H4 (cell line): ENCODE measurements around the gene RBM6. TPM values are rescaled to one million over a fixed set of nuclear protein-coding genes. Genes with fewer than 3 reads are reported as not detected.
"Not testable (repeated sequence)": the region's sequence is repeated elsewhere in the genome, so short reads cannot be mapped to it uniquely, and the experiment has no call there.

Experiments
- DNase-seq: peaks from one replicate; pipeline ENCODE4 v3.0.0-alpha.2; 2015; ENCODE audit warnings: low spot score
- total RNA-seq: library from RNA; depleted of rRNA; stranded (reverse); fragments of >200 nt; shearing (Covaris generic); gene quantifications from 2 replicates; pipeline ENCODE4 v1.2.3, GENCODE V29; 2014

Gene RBM6
- total RNA-seq, 1 experiment from 2014 or later, result 17.1 TPM

DNA sequence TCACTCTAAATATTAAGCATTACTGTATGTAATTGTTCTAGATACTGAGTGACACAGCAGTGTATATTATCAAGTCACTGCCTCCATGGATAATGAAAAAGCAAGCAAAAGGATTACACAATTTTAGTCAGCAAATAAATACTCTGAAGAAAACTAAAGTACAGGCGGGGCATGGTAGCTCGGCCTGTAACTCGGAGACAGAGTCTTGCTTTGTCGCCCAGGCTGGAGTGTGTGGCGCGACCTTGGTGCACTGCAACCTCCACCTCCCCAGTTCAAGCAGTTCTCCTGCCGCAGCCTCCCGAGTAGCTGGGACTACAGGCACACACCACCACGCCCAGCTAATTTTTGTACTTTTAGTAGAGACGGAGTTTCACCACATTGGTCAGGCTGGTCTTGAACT, 32.7 kb downstream of the RBM6 start:
- no peak for DNase-seq

DNA sequence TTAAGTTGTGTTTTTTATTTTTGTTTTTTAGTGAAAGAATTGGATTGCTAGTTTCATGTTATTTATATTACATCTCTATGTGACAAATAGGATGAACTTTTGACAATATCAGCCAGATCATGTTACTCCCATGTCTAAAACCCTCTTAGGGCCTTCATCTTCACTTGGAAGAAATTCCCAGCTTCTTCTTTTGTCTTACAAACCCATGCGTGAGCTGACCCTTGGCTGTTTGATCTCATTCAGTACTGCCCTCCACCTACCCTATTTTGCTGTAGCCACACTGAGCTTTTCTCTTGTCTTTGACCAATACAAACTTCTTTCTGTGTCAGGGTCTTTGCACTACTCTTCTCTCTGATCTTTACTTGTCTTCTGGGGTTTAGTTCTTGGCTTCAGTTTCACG, 37.0 kb downstream of the RBM6 start:
- DNase-seq, result no peak

DNA sequence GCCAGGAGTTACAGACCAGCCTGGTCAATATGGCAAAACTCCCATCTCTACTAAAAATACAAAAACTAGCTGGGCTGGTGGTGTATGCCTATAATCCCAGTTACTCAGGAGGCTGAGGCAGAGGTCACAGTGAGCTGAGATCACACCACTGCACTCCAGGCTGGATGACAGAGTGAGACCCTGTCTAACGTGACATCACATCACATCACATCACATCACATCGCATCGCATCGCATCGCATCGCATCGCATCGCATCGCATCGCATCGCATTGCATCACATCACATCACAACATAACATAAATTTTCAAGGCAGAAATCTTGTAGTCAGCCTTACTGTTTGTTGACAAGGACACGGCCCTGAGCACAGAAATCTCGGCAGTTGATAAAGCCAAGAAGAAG, 44.4 kb downstream of the RBM6 start:
- no peak for DNase-seq

DNA sequence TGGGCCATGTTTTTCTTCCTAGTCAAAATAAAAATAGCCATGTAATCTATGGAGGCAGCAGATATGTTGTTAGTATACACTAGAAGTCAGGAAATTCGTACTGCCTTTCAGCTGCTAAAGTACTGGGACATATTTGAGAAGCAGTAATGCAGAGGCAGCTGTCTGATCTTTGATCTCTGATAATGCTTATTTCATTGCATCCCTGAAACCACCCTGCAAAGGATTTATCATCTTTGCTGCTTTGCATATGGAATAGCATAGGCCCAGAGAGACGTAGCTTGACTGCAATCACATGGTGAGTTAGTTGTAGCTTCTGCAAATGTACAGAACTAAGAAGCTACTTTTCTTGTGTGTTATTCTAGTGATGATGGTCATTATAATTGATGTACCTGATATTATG, 52.4 kb downstream of the RBM6 start:
- DNase-seq, result no peak

DNA sequence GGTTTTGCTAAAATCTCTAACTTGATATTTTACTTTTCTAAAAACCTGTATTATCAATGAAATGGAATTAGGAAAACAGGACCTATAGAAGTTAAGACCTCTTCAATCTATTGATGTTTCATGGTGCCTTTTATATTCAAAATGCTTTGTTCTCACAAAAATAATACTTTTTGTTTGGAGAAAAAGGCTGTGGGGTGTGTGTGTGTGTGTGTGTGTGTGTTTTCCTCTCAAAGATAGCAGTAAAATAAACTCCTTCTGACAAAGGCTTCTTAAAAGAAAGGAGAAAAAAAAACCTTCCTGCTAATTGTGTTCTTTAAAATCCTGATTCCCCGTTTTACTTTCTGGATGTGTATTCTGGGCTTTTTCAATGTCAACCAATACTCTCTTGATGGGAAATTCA, 54.5 kb downstream of the RBM6 start:
- DNase-seq, result no peak

DNA sequence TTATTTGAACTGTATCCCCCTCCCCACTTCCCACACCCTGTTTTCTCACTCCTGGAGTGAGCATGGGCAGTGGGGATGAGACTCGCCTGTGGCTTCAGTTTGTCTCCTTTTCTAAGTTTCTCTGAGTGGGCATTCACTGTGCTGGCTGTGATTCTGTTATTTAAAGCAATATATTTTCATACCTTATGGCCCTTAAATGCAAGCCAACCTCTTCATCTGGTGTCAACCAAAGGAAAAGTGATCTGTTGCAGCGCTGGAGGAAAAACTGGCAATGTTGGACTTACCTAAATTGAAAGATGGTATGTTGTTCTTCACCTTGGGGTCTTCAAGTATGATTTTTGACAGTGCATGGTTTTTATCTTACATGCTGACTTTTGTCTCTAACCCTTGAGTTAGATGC, 56.1 kb downstream of the RBM6 start:
- DNase-seq, result no peak

DNA sequence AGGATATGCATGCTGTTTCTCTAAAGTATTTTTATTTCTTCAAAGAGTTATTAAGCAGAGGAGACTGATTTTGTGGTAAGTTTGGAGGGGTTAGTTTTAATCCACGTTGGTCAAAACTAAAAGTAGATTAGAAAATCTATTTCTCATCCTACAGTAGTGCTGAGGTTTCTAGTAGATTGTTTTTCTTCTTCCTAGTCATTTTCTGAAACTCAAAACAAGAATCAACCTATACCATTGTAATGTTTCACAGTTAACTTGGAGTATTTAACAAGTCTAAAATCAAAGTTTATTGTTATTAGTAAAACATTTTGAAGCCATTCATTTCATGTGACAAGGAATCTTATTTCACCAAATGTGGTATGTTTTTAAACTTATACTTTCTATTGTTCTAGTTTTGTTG, 57.9 kb downstream of the RBM6 start:
- DNase-seq, result no peak

DNA sequence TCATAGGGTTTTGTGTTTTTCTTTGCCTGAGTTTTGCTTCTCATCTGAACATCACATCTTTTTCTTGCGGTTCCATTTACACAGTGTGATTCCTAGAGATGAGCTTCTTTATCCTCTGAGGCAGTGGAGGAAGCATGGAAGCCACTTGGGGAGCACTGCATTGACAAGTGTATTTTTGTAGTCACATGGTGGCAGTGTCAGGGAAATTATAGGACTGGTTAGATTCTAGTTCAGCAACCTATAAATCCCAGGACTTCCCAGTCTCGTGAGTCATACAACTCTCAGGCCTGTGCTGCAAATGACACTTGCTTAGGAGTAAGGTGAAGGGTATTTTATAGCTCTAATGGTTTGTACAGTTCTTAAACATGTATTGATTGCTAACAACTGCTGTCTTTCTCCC, 58.4 kb downstream of the RBM6 start:
- DNase-seq, result no peak

DNA sequence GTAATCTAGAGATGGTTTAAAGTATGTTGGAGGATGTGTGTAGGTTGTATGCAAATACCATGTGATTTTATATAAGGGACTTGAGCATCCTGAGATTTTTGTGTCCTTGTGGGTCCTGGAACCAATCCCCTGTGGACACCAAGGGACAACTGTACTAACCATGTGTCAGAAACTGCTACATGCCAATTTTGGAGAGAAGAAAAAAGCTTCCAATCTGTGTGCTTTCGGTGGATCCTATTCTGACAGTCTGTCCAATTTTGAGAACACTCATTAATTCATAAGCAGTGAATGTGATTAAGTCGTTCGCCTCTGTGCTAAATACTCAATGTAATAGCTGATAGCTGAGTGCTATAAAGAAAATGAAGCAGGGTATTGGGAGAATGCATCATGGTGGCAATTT, 61.6 kb downstream of the RBM6 start:
- DNase-seq, result no peak

DNA sequence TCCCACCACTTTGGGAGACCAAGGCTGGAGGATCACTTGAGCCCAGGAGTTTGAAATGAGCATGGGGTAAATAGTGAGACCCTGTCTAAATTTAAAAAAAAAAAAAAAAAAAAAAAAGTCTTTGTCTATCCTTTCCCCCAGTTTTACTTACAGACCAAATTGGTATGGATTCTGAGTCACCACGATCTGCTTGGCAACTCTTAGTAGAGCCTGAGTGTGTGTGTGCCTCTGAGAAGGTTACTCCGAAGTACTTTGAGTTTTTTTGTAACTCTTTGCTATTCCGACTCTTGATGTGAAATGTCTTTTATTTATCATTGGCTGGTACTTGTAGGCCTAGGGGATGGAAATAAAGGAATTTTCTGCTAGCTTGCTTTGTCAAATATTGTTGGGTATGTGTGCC, 63.3 kb downstream of the RBM6 start:
- no peak for DNase-seq

DNA sequence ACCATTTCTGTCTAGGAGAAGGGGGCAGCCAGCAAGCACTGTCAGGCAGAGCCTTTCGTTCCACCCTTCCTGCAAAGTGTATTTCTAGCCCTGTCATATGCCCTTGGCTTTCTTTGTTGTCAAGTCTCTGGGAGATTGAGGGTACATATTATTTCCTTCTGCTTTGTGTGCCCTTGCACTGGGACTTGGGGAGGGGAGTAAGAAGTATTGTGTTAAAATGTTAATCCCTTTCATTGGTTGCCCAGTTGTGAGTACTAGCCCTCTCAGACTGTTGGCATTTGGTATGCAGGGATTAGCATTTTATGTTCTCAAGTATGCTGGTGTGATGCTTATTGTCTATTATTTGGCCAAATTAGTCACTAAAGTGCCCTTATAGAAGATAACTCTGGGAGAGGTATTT, 63.9 kb downstream of the RBM6 start:
- DNase-seq, result no peak

DNA sequence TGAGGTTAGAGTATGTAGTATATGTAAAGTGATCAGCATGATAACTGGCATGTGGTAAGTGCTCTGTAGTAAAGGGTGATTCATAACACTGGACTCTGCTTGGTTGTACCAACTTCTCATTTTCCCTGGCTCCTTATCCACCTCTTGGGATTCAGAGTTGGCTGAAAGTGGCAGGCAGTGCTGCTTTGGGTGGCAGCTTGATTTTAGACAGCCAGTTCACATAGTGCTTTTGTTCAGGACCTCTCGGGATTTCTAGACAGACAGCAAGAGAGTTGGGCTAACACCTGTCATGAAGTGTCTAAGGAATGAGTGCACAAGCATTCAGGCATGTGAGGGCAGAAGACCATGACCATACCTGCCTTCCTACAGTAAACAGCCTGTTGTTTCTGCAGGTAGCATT, 69.0 kb downstream of the RBM6 start:
- no peak for DNase-seq

DNA sequence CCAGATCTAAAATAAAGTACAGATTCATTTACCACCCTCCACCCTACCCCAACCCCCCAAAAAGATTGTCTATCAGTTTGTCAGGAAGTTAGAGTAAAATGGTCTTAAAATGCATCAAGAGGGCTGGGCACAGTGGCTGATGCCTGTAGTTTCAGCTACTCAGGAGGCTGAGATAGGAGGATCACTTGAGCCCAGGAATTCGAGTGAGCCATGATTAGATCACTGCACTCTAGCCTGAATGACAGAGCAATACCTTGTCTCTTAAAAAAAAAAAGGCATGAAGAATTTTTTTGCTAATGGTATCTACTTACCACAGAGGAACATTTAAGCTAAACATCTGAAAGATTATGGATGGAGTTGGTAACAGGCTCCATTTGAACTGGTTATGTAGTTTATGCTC, 71.0 kb downstream of the RBM6 start:
- no peak for DNase-seq

DNA sequence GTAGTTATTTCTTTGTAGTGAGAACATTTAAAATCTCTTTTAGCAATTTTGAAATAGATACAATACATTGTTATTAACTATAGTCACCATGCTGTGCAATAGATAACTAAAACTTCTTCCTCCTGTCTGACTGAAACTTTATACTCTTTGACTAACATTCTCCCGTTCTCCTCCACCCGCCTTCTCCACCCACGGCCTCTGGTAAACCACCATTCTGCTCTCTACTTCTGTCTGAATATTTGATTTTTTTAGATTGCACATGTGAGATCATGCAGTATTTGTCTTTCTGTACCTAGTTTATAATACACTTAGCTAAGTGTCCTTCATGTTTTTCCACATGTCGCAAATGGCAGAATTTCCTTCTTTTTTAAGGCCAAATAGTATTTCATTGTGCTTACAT, 76.0 kb downstream of the RBM6 start:
- no peak for DNase-seq

DNA sequence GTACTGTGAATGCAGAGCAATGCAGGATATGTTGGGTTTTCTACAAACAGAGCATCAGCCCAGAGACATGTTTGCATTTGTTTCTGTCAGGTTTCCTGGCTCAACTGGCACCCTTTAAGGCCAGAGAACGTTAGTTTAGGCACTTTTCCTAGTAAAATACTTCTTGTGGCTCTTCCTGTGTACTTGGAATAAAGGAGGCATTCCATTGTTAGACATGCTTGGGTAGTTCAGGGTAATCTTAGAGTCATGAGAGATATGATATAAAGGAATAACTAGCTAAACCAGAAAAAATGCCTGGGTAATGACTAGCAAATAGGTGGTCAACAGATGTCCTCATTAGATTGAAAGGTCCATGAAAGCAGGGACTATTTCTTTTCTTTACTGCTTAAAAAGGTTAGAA, 88.4 kb downstream of the RBM6 start:
- DNase-seq, result no peak

DNA sequence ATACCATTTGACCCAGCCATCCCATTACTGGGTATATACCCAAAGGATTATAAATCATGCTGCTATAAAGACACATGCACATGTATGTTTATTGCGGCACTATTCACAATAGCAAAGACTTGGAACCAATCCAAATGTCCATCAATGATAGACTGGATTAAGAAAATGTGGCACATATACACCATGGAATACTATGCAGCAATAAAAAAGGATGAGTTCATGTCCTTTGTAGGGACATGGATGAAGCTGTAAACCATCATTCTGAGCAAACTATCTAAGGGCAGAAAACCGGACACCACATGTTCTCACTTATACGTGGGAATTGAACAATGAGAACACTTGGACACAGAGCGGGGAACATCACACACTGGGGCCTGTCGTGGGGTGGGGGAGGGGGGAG, 91.3 kb downstream of the RBM6 start:
- DNase-seq, result not testable (repeated sequence)

DNA sequence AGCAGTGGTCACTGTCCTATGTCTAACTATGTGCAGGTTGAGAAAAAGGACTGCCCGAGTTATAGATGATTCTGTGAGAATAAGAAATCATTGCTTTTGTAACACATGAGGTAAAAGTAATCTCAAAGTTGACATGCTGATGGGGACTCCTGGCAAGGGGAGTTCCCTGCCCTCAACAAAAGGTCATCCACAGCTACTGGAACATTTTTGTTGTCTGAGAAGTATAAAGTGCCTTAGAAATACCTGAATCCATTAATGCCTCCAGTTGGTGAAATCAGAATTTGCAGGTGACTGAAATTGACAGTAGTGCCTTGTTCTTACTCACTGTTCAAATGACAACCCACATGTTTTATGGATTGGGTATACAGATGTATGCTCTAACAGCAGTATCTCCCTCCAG, 105.0 kb downstream of the RBM6 start:
- DNase-seq, result no peak

DNA sequence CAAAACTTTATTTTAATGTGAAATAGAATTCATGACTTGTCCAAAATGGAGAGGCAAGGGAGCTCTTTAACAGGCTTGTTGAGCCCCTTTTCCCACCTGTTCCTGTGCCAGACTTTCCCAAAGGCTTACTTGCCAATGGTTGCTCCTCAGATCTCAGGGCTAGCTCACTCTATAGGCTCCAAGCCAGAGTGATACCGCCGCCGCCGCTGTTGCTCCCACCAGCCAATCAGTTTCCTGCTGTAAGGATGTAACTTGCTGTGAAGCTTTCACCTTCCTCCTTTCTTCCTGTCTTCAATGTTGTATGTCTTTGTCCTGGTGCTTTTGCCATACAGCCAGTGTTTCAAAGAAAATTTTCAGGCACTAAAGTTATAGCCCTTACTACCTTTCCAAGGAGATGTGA, 107.5 kb downstream of the RBM6 start:
- DNase-seq, result no peak

DNA sequence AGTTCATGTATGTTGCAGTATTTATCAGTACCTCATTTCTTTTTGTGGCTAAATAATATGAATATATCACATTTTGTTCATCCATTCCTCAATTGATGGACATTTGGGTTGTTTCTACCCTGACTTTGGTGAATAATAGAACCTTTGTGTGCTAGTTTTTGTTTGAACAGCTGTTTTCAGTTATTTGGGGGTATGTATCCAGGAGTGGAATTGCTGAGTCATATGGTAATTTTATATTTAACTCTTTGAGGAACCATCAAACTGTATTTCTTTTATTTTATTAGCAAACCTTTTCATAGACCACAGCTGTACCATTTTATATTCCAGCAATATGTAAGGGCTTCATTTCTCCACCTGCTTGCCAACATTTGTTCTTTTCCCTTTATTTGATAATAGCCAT, 110.4 kb downstream of the RBM6 start:
- peak; percentile 11 for DNase-seq

DNA sequence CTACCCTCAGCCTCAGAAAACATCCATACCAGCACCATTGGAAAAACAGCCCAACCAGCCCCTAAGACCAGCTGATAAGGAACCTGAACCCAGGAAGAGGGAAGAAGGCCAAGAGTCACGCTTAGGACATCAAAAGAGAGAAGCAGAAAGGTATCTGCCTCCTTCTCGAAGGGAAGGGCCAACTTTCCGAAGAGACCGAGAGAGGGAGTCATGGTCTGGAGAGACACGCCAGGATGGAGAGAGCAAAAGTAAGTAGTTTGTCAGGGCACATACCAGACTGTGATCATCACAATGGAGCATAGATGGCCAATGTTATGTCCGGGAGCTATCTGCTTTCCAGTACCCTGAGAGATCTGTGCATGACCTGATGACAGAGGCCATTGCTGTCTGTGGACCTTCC, 117.8 kb downstream of the RBM6 start:
- no peak for DNase-seq

DNA sequence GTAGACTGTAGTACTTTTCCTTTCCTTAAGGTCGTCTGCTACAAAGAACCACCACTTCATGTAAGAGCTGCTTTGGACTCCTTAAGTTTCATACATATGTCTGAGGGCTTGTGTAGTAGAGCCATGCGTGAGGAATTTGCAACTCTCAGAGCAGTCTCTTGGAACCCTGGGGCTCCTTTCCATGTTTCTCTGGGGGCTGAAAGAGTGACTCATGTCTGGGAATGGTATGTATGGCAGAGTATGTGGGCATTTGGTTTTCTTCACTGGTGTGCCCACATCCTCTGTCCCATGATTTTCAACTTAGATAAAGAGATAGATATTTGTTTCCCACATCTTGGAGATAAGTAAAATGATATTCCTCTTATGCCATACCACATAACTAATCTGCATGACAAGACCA, 128.2 kb downstream of the RBM6 start:
- no peak for DNase-seq

DNA sequence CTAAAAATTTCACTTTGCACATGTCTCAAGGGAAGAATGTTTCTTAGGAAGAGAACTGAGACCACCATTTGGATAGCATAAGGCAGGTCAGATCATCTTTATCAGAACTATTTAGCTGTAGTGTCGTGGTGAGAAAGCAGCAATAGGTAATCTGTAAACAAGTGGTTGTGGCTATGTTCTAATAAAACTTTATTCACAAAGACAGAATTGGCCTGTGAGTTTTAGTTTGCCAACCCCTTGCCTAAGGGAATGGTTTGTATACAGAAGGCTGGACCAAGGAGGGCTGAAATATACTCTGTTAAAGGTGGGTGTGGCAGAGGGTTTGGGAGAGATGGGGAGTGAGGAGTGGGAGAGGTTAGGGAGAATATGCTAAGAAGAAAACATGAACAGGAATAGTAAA, 138.1 kb downstream of the RBM6 start:
- no peak for DNase-seq

DNA sequence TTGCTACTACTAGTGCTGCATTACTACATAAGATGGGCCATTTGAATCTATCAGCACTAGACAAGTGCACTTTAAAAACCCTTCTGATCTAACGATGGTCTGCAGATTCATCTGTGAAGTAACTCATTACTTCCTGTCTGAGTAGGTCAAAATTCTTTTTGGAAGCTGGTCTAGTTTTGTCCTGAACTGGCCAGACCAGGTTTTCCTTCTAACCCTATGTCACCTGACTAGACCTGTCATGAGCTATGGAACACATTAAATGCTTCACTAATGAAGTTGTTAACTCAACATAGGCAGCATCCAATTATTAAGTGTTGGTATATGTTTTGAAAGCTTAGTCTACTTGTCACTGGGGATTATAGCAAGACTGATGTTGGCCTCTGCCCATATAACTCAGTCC, 138.7 kb downstream of the RBM6 start:
- no peak for DNase-seq

DNA sequence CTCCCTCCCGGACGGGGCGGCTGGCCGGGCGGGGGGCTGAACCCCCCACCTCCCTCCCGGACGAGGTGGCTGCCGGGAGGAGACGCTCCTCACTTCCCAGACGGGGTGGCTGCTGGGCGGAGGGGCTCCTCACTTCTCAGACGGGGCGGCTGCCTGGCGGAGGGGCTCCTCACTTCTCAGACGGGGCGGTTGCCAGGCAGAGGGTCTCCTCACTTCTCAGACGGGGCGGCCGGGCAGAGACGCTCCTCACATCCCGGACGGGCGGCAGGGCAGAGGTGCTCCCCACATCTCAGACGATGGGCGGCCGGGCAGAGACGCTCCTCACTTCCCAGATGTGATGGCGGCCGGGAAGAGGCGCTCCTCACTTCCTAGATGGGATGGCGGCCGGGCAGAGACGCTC, 145.0 kb downstream of the RBM6 start:
- DNase-seq, result not testable (repeated sequence)
